ENCODE data around the gene KAZN.

DNA sequence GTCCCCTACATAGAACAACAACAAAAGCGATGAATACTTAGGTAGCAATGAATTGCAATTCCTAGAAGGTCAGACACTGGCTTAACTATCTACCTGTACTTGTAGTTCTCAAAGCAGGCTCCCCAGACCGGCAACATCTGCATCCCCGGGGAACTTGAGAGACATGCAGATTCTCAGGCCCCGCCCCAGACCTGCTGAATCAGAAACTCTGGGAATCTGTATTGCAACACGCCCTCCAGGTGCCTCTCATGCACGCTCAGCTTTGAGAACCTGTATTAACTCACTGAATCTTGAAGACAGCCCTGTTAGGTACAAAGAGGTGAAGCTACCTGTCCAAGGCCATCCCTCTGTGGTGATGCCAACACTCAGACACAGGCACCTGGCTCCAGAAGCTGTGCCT lies 128.1 kb downstream of the KAZN start:
- TF ChIP-seq, protein P1, sequence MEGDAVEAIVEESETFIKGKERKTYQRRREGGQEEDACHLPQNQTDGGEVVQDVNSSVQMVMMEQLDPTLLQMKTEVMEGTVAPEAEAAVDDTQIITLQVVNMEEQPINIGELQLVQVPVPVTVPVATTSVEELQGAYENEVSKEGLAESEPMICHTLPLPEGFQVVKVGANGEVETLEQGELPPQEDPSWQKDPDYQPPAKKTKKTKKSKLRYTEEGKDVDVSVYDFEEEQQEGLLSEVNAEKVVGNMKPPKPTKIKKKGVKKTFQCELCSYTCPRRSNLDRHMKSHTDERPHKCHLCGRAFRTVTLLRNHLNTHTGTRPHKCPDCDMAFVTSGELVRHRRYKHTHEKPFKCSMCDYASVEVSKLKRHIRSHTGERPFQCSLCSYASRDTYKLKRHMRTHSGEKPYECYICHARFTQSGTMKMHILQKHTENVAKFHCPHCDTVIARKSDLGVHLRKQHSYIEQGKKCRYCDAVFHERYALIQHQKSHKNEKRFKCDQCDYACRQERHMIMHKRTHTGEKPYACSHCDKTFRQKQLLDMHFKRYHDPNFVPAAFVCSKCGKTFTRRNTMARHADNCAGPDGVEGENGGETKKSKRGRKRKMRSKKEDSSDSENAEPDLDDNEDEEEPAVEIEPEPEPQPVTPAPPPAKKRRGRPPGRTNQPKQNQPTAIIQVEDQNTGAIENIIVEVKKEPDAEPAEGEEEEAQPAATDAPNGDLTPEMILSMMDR (IDR thresholded peaks at IDR 0.05), result no peak
- no peak for TF ChIP-seq EP300 (IDR thresholded peaks at IDR 0.05; ENCODE audit: borderline replicate concordance in 1 of 2, low read depth in 1 of 2, low read length in 1 of 2)
- TF ChIP-seq, protein P2, sequence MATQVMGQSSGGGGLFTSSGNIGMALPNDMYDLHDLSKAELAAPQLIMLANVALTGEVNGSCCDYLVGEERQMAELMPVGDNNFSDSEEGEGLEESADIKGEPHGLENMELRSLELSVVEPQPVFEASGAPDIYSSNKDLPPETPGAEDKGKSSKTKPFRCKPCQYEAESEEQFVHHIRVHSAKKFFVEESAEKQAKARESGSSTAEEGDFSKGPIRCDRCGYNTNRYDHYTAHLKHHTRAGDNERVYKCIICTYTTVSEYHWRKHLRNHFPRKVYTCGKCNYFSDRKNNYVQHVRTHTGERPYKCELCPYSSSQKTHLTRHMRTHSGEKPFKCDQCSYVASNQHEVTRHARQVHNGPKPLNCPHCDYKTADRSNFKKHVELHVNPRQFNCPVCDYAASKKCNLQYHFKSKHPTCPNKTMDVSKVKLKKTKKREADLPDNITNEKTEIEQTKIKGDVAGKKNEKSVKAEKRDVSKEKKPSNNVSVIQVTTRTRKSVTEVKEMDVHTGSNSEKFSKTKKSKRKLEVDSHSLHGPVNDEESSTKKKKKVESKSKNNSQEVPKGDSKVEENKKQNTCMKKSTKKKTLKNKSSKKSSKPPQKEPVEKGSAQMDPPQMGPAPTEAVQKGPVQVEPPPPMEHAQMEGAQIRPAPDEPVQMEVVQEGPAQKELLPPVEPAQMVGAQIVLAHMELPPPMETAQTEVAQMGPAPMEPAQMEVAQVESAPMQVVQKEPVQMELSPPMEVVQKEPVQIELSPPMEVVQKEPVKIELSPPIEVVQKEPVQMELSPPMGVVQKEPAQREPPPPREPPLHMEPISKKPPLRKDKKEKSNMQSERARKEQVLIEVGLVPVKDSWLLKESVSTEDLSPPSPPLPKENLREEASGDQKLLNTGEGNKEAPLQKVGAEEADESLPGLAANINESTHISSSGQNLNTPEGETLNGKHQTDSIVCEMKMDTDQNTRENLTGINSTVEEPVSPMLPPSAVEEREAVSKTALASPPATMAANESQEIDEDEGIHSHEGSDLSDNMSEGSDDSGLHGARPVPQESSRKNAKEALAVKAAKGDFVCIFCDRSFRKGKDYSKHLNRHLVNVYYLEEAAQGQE (IDR thresholded peaks at IDR 0.05; ENCODE audit: low read depth, low read length), result no peak
- no peak for TF ChIP-seq POLR2AphosphoS5 (IDR thresholded peaks at IDR 0.05; ENCODE audit: low read depth, low read length)
- TF ChIP-seq, protein P3, sequence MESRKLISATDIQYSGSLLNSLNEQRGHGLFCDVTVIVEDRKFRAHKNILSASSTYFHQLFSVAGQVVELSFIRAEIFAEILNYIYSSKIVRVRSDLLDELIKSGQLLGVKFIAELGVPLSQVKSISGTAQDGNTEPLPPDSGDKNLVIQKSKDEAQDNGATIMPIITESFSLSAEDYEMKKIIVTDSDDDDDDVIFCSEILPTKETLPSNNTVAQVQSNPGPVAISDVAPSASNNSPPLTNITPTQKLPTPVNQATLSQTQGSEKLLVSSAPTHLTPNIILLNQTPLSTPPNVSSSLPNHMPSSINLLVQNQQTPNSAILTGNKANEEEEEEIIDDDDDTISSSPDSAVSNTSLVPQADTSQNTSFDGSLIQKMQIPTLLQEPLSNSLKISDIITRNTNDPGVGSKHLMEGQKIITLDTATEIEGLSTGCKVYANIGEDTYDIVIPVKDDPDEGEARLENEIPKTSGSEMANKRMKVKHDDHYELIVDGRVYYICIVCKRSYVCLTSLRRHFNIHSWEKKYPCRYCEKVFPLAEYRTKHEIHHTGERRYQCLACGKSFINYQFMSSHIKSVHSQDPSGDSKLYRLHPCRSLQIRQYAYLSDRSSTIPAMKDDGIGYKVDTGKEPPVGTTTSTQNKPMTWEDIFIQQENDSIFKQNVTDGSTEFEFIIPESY (IDR thresholded peaks at IDR 0.05; ENCODE audit: borderline replicate concordance, low read depth), result no peak
